Stimulated activated CD4-positive, alpha-beta T cell treated with anti-CD3 and anti-CD28 coated beads, Interleukin-4, amount 100 ng/mL, for 24 hours (primary cell): ENCODE results near the gene ADAMTS3.
"Not testable (repeated sequence)": the region's sequence is repeated elsewhere in the genome, so short reads cannot be mapped to it uniquely, and the experiment has no call there.

ENCODE experiments used
- DNase-seq: peaks from one replicate; pipeline ENCODE4 v3.0.0-alpha.2; 2020

Gene ADAMTS3

GRCh38 chr4:72467633-72468032, 101.4 kb downstream of the ADAMTS3 start:
- DNase-seq: no peak

GRCh38 chr4:72463724-72464123, 105.3 kb downstream of the ADAMTS3 start:
- DNase-seq: no peak

- DNase-seq: no peak
These were observed 111.9 kb downstream of the ADAMTS3 start for GRCh38 chr4:72457158-72457557.

GRCh38 chr4:72451349-72451748, 117.7 kb downstream of the ADAMTS3 start:
- no peak for DNase-seq

GRCh38 chr4:72449705-72450104, 119.3 kb downstream of the ADAMTS3 start:
- DNase-seq: no peak

- DNase-seq: no peak
These were observed 120.8 kb downstream of the ADAMTS3 start for GRCh38 chr4:72448231-72448630.

GRCh38 chr4:72446353-72447055, 122.5 kb downstream of the ADAMTS3 start:
- DNase-seq: no peak

GRCh38 chr4:72444092-72444491, 124.9 kb downstream of the ADAMTS3 start:
- no peak for DNase-seq

GRCh38 chr4:72442715-72443114, 126.3 kb downstream of the ADAMTS3 start:
- no peak for DNase-seq

- DNase-seq: no peak
These were observed 126.9 kb downstream of the ADAMTS3 start for GRCh38 chr4:72442147-72442546.

- no peak for DNase-seq
These were observed 128.6 kb downstream of the ADAMTS3 start for GRCh38 chr4:72440386-72440785.

- DNase-seq: no peak
These were observed 136.0 kb downstream of the ADAMTS3 start for GRCh38 chr4:72432975-72433374.

- no peak for DNase-seq
These were observed 136.7 kb downstream of the ADAMTS3 start for GRCh38 chr4:72432282-72432681.

- DNase-seq: no peak
These were observed 138.0 kb downstream of the ADAMTS3 start for GRCh38 chr4:72430988-72431387.

- no peak for DNase-seq
These were observed 139.0 kb downstream of the ADAMTS3 start for GRCh38 chr4:72430050-72430449.

GRCh38 chr4:72429397-72429889, 139.6 kb downstream of the ADAMTS3 start:
- DNase-seq: no peak

- DNase-seq: no peak
These were observed 142.0 kb downstream of the ADAMTS3 start for GRCh38 chr4:72427057-72427456.

GRCh38 chr4:72425908-72426307, 143.1 kb downstream of the ADAMTS3 start:
- DNase-seq: not testable (repeated sequence)

GRCh38 chr4:72424006-72424405, 145.0 kb downstream of the ADAMTS3 start:
- no peak for DNase-seq

GRCh38 chr4:72422416-72422815, 146.6 kb downstream of the ADAMTS3 start:
- no peak for DNase-seq

- DNase-seq: no peak
These were observed 150.6 kb downstream of the ADAMTS3 start for GRCh38 chr4:72418458-72418857.

- no peak for DNase-seq
These were observed 158.9 kb downstream of the ADAMTS3 start for GRCh38 chr4:72410158-72410557.

- no peak for DNase-seq
These were observed 160.5 kb downstream of the ADAMTS3 start for GRCh38 chr4:72408568-72408967.

GRCh38 chr4:72405417-72405816, 163.6 kb downstream of the ADAMTS3 start:
- DNase-seq: no peak

- DNase-seq: no peak
These were observed 171.7 kb downstream of the ADAMTS3 start for GRCh38 chr4:72397314-72397713.
